ENCODE data around the gene SETD1B.

SETD1B gene

DNA sequence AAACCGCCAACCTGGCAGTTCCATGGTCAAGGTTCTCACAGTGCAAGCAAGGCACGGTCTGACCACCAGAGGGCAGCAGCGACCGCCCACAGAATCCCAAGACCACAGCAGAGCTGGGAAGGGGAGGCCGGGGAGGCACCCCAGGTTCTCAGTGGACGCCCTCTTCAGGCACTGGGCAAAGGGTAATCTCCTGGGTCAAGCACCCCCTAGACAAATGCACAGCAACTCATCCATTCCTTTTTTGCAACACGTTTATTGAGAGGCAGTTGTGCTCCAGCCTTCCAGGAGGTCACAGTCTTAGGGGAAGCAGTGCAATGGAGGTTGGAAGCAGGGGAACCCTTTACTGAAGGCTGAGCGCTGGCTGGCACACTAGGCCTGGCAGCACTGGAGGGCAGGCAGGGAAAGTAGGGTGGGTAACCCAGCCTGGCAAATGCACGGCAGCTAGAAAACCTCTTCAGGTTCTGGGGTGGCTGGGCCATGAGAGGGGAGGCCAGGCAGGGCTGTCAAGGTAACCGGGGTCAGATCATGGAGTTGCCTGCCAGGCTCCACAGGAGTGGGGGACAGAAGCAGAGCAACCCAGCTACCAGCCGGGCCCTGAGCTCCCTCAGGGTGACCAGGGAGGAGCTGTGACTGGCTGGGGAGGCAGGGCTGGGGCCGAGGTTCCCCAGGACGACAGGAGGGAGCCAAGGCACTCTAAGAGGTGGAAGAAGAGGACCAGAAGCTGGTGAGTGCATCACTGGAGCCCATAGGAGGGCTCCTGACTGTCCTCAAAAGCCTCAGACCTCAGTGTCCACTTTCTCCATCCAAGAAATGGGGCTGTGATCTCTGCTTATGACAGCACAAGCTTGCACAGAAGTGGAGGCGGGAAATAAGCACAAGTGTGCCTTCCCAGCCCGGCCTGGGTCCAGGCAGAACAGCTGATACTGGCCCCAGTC is 8.5 kb upstream of the SETD1B start:
- no peak for DNase-seq (ENCODE audit: low read depth)

DNA sequence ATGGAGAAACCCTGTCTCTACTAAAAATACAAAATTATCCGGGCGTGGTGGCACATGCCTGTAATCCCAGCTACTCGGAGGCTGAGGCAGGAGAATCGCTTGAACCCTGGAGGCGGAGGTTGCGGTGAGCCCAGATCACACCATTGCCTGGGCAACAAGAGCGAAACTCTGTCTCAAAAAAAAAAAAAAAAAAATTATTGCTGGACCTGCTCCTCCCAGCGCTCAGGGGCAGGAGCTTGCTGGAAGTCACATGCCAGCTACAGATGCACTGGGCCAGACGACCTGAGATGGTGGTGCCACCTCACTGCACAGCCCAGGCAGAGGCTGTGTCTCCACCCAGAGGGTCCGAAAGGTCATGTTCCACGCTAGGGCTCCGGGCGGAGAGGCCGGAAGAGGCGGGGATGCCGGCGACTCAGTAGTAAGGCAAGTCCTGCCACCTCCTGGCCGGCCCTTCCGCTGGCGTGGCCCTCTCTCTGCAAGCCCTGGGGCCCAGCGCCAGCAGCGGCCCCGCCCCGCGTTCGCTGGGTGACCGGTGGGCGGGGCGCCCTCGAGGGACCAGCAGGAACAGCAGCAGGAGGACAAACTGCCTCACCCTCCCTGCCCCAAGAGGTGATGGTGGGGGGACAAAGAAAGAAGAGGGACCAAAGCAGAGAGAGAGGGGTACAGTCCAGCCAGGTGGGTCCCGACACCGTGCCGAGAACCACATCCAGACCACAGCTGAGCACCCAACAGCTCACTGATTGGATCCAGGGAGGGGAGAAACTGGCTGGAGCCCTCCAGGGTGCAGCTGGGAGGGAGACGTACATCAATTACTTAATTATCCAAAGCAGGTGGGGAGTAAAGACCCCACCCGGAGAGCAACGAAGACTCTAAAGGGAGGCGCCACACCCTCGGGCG is 6.7 kb upstream of the SETD1B start:
- peak; percentile 79 for DNase-seq (ENCODE audit: low read depth)

GRCh38 chr12:121797937-121798786 is 5.6 kb upstream of the SETD1B start:
- no peak for DNase-seq (ENCODE audit: low read depth)

DNA sequence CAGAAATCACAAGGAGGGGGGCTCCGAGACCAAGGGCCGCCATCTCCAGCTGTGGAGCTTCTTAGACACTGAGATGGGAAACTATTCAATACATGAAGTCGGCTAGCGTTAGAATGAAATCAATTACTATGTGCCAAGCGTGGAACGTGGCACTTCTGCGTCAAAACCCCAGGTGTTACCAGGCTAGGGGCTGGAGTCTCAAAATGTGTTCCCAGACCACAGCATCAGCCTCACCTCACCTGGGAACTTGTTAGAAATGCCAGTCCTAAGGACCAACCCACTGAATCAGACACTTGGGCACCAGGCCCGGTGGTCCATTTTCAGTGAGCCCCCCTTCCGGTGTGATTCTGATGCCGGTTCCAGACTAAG is 5.0 kb upstream of the SETD1B start:
- no peak for DNase-seq (ENCODE audit: low read depth)

DNA sequence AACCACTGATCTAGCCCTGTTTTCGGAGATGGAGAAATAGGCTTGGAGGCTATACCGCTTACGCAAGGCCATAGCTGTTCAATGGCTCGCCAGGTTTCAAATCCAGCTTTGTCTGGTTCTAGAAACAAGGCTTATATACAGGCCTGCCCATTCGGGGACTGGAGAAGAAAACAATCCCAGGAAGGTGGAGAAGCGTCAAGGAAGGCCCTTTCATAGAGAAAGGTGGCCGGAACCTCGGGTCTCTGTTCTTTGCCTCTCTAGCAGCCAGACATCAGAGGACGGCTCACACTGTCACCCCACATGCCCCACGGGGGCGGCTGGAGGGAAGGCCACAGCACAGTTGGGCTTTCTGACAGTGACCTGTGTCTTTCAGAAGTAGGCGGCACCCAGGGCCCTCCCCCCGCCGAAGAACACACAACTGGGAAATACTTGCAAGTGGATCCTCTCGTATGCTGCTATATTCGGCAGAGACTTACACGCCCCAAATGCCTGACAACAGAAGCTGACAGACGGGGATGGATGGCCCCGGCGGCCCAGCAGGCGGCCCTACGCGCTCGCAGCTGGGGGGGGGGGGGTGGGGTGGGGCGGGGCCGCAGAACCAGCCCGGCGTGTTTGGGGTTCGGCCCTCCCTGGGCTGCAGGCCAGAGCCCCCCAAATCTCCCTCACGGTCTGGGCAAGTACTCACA is 4.5 kb upstream of the SETD1B start:
- no peak for DNase-seq (ENCODE audit: low read depth)

- peak; percentile 82 for DNase-seq (ENCODE audit: low read depth)
Observed at GRCh38 chr12:121799842-121800693, 3.7 kb upstream of the SETD1B start.

DNA sequence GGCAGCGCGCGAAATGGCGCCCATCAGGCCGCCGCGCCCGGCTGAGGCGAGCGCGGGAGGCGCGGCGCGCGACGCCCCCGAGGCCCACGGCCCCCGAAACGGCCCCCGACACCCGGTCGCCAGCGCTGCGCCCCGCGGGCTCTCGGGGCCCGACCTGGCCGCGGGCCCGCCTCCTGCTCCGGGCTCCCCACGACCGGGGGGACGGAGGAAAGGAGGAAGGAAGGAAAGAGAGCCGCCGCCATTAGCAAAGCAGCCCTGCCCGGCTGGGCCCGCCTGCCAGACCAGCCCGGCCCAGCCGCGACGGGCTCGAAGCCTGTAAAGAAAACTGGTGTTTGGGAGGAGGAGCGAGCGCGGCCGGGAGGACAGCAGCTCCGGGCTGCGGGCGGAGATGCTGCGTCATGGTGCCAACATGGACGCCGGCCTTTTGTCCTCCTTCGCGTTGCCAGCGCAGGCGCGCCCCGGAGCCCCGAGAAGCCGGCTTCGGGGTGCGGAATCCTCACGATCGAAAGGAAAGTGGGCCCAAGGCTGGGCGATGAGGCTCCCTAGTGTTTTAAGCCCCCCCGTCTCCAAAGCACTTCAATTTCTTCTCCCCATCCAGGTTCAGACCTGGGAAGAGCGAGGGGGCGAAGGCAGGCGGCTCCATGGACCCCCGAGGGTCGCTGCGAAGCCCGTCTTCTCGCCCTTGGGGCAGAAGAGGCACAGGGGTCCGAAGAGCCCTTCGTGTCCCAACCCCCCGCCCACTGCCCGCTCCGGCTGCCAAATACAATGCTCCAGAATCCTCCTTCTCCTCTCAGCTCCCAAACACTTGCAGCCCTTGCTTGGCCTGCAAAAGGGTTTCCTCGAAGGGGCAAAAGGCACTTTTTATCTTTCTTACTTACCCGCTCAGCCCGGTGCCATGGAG is 2.9 kb upstream of the SETD1B start:
- no peak for DNase-seq (ENCODE audit: low read depth)

GRCh38 chr12:121801595-121802484 is 2.0 kb upstream of the SETD1B start:
- DNase-seq (ENCODE audit: low read depth), result no peak

GRCh38 chr12:121802485-121802842 is 1.3 kb upstream of the SETD1B start:
- no peak for DNase-seq (ENCODE audit: low read depth)

DNA sequence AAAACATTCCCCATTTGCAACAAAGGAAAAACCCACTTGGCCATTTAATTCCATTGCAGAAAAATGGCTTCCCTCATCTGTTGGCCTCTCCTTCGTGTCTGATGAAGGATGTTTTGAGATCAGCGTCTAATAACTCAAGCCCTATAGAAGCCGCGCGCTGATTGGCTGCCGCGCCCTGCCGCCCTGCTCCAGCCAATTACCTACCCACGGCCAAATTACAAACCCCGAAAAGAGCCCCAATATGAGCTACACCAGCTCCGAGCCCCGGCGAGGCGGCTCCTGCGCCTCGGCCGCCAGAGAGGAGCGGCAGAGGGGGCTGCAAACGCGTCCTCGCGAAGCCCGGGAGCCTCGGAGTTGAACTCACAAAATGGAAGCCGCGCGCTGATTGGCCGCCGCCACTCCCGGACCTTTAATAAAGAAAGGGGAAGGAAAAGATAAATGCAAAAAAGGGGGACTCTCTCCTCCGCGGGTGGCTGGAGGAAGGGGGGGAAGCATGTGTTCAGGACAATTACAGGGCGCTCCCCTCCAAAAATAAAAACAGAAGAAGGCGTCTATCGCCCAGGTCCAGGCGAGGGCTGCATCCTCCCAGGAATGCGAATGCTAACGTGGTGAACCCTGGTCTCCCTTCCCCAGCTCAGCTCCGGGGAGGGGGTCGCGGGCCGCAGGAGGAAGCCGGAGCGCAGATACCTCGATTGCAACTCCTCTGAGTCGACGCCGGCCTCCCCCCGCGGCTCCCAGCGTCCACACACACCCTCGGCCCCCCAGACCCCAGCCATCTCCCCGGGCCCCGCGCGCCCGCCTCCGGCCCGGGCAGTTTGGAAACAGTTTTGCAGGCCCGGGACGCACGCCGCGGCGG is 738 bp upstream of the SETD1B start:
- peak; percentile 95 for DNase-seq (ENCODE audit: low read depth)

DNA sequence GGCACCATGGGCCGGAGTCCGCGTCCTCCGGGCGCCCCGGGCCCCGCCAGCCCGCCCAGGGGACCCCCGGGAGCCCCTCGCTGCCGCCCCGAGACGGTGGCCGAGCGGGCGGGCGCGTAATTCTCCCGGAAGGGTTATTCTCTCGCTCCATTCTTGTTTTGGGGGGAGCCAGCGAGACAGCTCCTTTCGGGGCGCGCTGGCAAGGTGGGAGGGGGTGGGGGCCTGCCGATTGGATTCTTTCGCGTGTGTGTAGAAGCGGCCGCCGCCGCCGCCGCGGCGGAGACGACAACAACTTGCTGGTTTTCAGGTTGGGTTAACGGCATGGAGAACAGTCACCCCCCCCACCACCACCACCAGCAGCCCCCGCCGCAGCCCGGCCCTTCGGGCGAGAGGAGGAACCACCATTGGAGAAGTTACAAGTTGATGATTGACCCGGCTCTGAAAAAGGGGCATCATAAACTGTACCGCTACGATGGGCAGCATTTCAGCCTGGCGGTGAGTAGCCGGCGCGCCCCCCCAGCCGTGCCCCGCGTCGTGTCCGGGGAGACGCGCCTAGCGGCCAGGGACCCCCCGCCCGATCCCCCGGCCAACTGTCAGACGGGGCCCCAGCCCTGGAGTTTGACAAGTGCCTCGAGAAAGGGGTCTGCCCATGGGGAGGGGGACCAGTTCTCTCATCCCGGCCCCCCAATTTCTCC is 755 bp downstream of the SETD1B start:
- no peak for DNase-seq (ENCODE audit: low read depth)

GRCh38 chr12:121805171-121806008 is 1.6 kb downstream of the SETD1B start:
- DNase-seq (ENCODE audit: low read depth), result no peak

GRCh38 chr12:121806009-121806545 is 2.3 kb downstream of the SETD1B start:
- DNase-seq (ENCODE audit: low read depth), result no peak

DNA sequence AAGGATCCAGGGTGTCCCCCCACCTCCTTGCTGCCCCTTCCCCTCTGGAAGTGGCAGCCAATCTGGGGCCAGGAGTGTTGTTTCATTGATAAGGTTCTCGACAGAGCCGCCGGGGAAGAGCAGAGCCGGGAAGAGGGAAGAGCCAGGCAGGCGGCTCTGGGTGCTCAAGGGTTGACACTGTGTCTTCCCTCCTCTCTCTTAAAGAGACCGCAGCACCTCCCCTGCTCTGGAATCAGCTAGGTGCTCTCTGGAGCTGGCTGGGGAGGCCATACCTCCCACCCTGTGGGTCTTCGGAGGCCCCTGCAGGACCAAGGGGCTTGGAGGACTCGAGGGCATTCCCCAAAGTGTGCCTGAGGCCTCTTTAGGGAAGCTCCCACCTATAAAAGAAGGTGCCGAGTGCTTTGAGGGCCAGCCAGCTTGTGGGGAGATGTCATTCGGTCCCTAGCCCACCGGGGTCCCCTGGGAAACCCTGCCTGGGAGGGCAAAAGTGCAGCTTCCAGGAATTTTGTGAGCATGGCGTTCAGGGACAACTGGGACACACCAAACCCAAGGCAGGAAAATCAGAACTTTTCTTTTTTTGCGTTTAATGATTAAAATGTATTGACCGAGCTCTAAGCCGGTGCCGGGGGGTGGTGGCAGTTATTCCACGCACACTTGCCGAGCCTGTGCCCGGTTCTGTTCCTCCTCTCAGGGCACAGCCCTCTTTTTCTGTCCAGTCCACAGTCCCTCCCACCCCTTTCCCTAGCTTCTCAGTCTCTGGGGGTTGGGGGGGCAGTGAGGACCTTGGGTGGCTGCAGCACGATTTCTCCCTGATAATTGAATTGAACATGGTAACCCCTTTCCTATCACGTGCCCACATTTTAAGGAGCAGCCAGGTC is 3.0 kb downstream of the SETD1B start:
- DNase-seq (ENCODE audit: low read depth), result no peak

Measured in fibroblast of the conjunctiva (primary cell).